Fibroblast of lung (primary cell): ENCODE results near the gene DLGAP4. TPM values are rescaled to one million over a fixed set of nuclear protein-coding genes. Genes with fewer than 3 reads are reported as not detected.

Experiments
- DNase-seq, 2 donors: peaks; one replicate each; pipeline versions ENCODE4 v3.0.0 to v3.0.0-alpha.2; 2010; ENCODE audit warnings: low read depth in 2 of 2
- H2AFZ ChIP-seq: 2 replicates; pipeline ENCODE4 v1.5.1; 2012; ENCODE audit warnings: low read length, control low read depth, inconsistent platforms
- H3K27ac ChIP-seq: 2 replicates; pipeline ENCODE4 v1.5.1; 2011; ENCODE audit warnings: low read length, control low read depth; ENCODE audit not compliant: insufficient read depth
- H3K27me3 ChIP-seq: 2 replicates; pipeline ENCODE4 v1.5.1; 2011; ENCODE audit warnings: mild to moderate bottlenecking, low read length; ENCODE audit not compliant: control insufficient read depth, insufficient read depth
- H3K36me3 ChIP-seq: 2 replicates; pipeline ENCODE4 v1.5.1; 2011; ENCODE audit warnings: low read length; ENCODE audit not compliant: control insufficient read depth, insufficient read depth
- H3K4me1 ChIP-seq: 2 replicates; pipeline ENCODE4 v1.5.1; 2011; ENCODE audit warnings: low read length; ENCODE audit not compliant: control insufficient read depth, insufficient read depth; ENCODE audit errors: extremely low read depth
- H3K4me2 ChIP-seq: 2 replicates; pipeline ENCODE4 v1.5.1; 2011; ENCODE audit warnings: low read length, control low read depth; ENCODE audit not compliant: insufficient read depth; ENCODE audit errors: extremely low read depth
- H3K4me3 ChIP-seq, 4 experiments: fragments of 200-600 bp in 1 of 4; sonication (generic) in 1 of 4; replicated peaks in 1 of 4; 2 replicates each; pipeline ENCODE4 v1.5.1; 2011 to 2016; ENCODE audit warnings: low read length in 4 of 4, low read depth in 3 of 4, mild to moderate bottlenecking in 3 of 4, control low read depth in 2 of 4, inconsistent platforms in 1 of 4, mixed read lengths in 1 of 4; ENCODE audit not compliant: insufficient read depth in 1 of 4; ENCODE audit errors: control extremely low read depth in 1 of 4
- H3K79me2 ChIP-seq: 2 replicates; pipeline ENCODE4 v1.5.1; 2012; ENCODE audit warnings: mild to moderate bottlenecking, low read length, inconsistent platforms; ENCODE audit not compliant: control insufficient read depth, insufficient read depth
- H3K9ac ChIP-seq: 2 replicates; pipeline ENCODE4 v1.5.1; 2011; ENCODE audit warnings: mild to moderate bottlenecking, low read length, control low read depth; ENCODE audit not compliant: insufficient read depth
- H3K9me3 ChIP-seq: 2 replicates; pipeline ENCODE4 v1.5.1; 2012; ENCODE audit warnings: low read depth, low read length; ENCODE audit not compliant: control insufficient read depth, insufficient read depth
- H4K20me1 ChIP-seq: 2 replicates; pipeline ENCODE4 v1.5.1; 2011; ENCODE audit warnings: low read length; ENCODE audit not compliant: control insufficient read depth, insufficient read depth; ENCODE audit errors: extremely low read depth
- CTCF ChIP-seq, 2 donors: IDR thresholded peaks in 1 of 2; conservative IDR thresholded peaks in 1 of 2; 1 replicate in 1 of 2; 2 replicates in 1 of 2; pipeline ENCODE4 v1.5.1; 2011 to 2012; ENCODE audit warnings: low read length in 2 of 2, control low read depth in 1 of 2, inconsistent platforms in 1 of 2, low read depth in 1 of 2, mild to moderate bottlenecking in 1 of 2
- EZH2 ChIP-seq: IDR thresholded peaks from 2 replicates; pipeline ENCODE4 v1.5.1; 2012; ENCODE audit warnings: low read length, control low read depth, mild to moderate bottlenecking; ENCODE audit errors: missing control alignments
- polyA plus RNA-seq, 2 donors: library from polyadenylated mRNA; depleted of rRNA in 1 of 2; stranded (reverse) in 1 of 2; unstranded in 1 of 2; fragments of >200 nt; gene quantifications; 2 replicates each; pipeline ENCODE4 v1.2.1, GENCODE V29; 2011 to 2012; ENCODE audit warnings: missing spikeins in 1 of 2
- total RNA-seq: library from RNA; depleted of rRNA; stranded (reverse); fragments of >200 nt; gene quantifications from 2 replicates; pipeline ENCODE4 v1.2.1, GENCODE V29; 2014

The DLGAP4 gene
- total and polyA plus RNA-seq, 2 donors (not counting 1 experiment from before 2014, with no cell fraction given) = 25.9 to 26.9 TPM

GRCh38 chr20:36342331-36343120 is 36.4 kb downstream of the DLGAP4 start:
- Histone ChIP-seq H3K4me2 (no peak overlapping the region), H3K9ac (no peak overlapping the region), H2AFZ (no peak overlapping the region), H3K27me3 (no peaks in the 10 kb centered on the region), H3K9me3 (no peaks in the 10 kb centered on the region), H3K4me3 (no peak overlapping the region), H4K20me1 (no peaks in the 10 kb centered on the region), H3K79me2 (no peaks in the 10 kb centered on the region), H3K36me3 (no peaks in the 10 kb centered on the region), H3K4me1 (no peaks in the 10 kb centered on the region), H3K27ac (no peak overlapping the region)
- no peak for DNase-seq
- TF ChIP-seq EZH2 (no peak), CTCF (conservative IDR thresholded peaks at IDR 0.05 in 1 of 2, IDR thresholded peaks at IDR 0.05 in 1 of 2; ENCODE audit: low read depth in 1 of 2, low read length in 2 of 2) (no peak)

GRCh38 chr20:36343641-36344040 is 37.5 kb downstream of the DLGAP4 start:
- Histone ChIP-seq H3K9ac (no peak overlapping the region), H3K36me3 (no peaks in the 10 kb centered on the region), H3K4me3 (no peak overlapping the region), H3K9me3 (no peaks in the 10 kb centered on the region), H2AFZ (no peak overlapping the region), H3K79me2 (no peaks in the 10 kb centered on the region), H3K27me3 (no peaks in the 10 kb centered on the region), H3K4me2 (no peak overlapping the region), H3K27ac (no peak overlapping the region), H3K4me1 (no peaks in the 10 kb centered on the region), H4K20me1 (no peaks in the 10 kb centered on the region)
- TF ChIP-seq CTCF (conservative IDR thresholded peaks at IDR 0.05 in 1 of 2, IDR thresholded peaks at IDR 0.05 in 1 of 2; ENCODE audit: low read depth in 1 of 2, low read length in 2 of 2) (no peak), EZH2 (no peak)
- DNase-seq = no peak

GRCh38 chr20:36344517-36345132 is 38.5 kb downstream of the DLGAP4 start:
- no peak overlapping the region for H3K4me2 ChIP-seq
- TF ChIP-seq CTCF (conservative IDR thresholded peaks at IDR 0.05 in 1 of 2, IDR thresholded peaks at IDR 0.05 in 1 of 2; ENCODE audit: low read depth in 1 of 2, low read length in 2 of 2) (no peak), EZH2 (no peak)
- H3K9me3 ChIP-seq = no peaks in the 10 kb centered on the region
- no peaks in the 10 kb centered on the region for H3K79me2 ChIP-seq
- H4K20me1 ChIP-seq = no peaks in the 10 kb centered on the region
- H3K4me1 ChIP-seq = no peaks in the 10 kb centered on the region
- H3K4me3 ChIP-seq = no peak overlapping the region
- H3K27ac ChIP-seq = no peak overlapping the region
- H2AFZ ChIP-seq = no peak overlapping the region
- H3K9ac ChIP-seq = no peak overlapping the region
- H3K36me3 ChIP-seq = no peaks in the 10 kb centered on the region
- no peaks in the 10 kb centered on the region for H3K27me3 ChIP-seq
- DNase-seq = peak; percentile 41 to 54
